H1 (cell line): ENCODE data around the gene TMPRSS2. TPM values are rescaled to one million over a fixed set of nuclear protein-coding genes. Genes with fewer than 3 reads are reported as not detected.

ENCODE experiments used
- CTCF ChIA-PET: fragments of 300-600 bp; sonication (Branson Sonifier 250); formaldehyde crosslinking; loops from one replicate; lab custom pipeline; 2021; ENCODE audit not compliant: partially characterized antibody; lab: Charles Lee
- POLR2A ChIA-PET: fragments of 300-600 bp; sonication (Branson Sonifier 250); formaldehyde crosslinking; loops from one replicate; lab custom pipeline; 2021; ENCODE audit warnings: inconsistent platforms; ENCODE audit not compliant: partially characterized antibody; lab: Charles Lee
- DNase-seq, 2 experiments: peaks; one replicate each; pipeline versions ENCODE4 v3.0.0 to v3.0.0-alpha.2; 2010 to 2022; ENCODE audit warnings: low spot score in 2 of 2, low read depth in 1 of 2, mixed read lengths in 1 of 2
- FAIRE-seq: peaks from 2 replicates; lab custom pipeline; 2011; peaks lifted over from hg19 to GRCh38; lab: Jason Lieb, UNC
- H2AFZ ChIP-seq: 2 replicates; pipeline ENCODE4 v1.8.1; 2012; ENCODE audit warnings: low read length, inconsistent platforms
- H2AK5ac ChIP-seq: 2 replicates; pipeline ENCODE4 v1.6.1; 2013; ENCODE audit warnings: low read depth, low read length
- H2BK120ac ChIP-seq: replicated peaks from 2 replicates; pipeline ENCODE3; 2013; ENCODE audit warnings: low read depth, low read length, inconsistent platforms
- H2BK12ac ChIP-seq: 2 replicates; pipeline ENCODE4 v1.6.1; 2013; ENCODE audit warnings: low read depth, low read length
- H2BK15ac ChIP-seq: 2 replicates; pipeline ENCODE4 v1.6.1; 2013; ENCODE audit warnings: low read length
- H2BK20ac ChIP-seq: 2 replicates; pipeline ENCODE4 v1.6.1; 2013; ENCODE audit warnings: low read length
- H2BK5ac ChIP-seq: 2 replicates; pipeline ENCODE4 v1.6.1; 2013; ENCODE audit warnings: low read depth, low read length
- H3K14ac ChIP-seq: 2 replicates; pipeline ENCODE4 v1.6.1; 2013; ENCODE audit warnings: inconsistent platforms; ENCODE audit not compliant: insufficient read length
- H3K18ac ChIP-seq: 2 replicates; pipeline ENCODE4 v1.6.1; 2013; ENCODE audit warnings: low read length; ENCODE audit errors: extremely low read depth
- H3K23ac ChIP-seq: 2 replicates; pipeline ENCODE4 v1.6.1; 2013; ENCODE audit warnings: inconsistent platforms; ENCODE audit not compliant: insufficient read length
- H3K23me2 ChIP-seq: 2 replicates; pipeline ENCODE4 v1.6.1; 2013; ENCODE audit warnings: low read depth, low read length
- H3K27ac ChIP-seq: 2 replicates; pipeline ENCODE4 v1.6.1; 2011; ENCODE audit warnings: low read depth, low read length, inconsistent platforms
- H3K27me3 ChIP-seq, 4 experiments: replicated peaks in 1 of 4; 1 replicate in 1 of 4; 2 replicates in 3 of 4; pipeline versions ENCODE4 v1.6.1 to v1.8.1; 2011 to 2013; ENCODE audit warnings: low read length in 3 of 4, mild to moderate bottlenecking in 3 of 4, inconsistent platforms in 2 of 4, mixed read lengths in 2 of 4, moderate library complexity in 1 of 4; ENCODE audit not compliant: control insufficient read depth in 3 of 4, insufficient read depth in 3 of 4; ENCODE audit errors: extremely low read depth in 1 of 4
- H3K36me3 ChIP-seq, 4 experiments: 2 replicates each; pipeline versions ENCODE4 v1.6.1 to v1.8.1; 2011 to 2013; ENCODE audit warnings: mild to moderate bottlenecking in 4 of 4, low read length in 3 of 4, moderate library complexity in 2 of 4, control low read depth in 1 of 4, inconsistent platforms in 1 of 4; ENCODE audit not compliant: insufficient read depth in 4 of 4, control insufficient read depth in 2 of 4
- H3K4ac ChIP-seq: replicated peaks from 2 replicates; pipeline ENCODE3; 2013; ENCODE audit warnings: low read length, low read depth, mixed read lengths, inconsistent platforms; ENCODE audit not compliant: insufficient read length
- H3K4me1 ChIP-seq, 4 experiments: replicated peaks in 1 of 4; 1 replicate in 1 of 4; 2 replicates in 3 of 4; pipeline versions ENCODE4 v1.6.1 to v1.8.1; 2011 to 2013; ENCODE audit warnings: low read length in 3 of 4, inconsistent platforms in 2 of 4, mixed read lengths in 1 of 4; ENCODE audit not compliant: insufficient read depth in 4 of 4, control insufficient read depth in 3 of 4
- H3K4me2 ChIP-seq, 2 experiments: 2 replicates each; pipeline versions ENCODE4 v1.6.1 to v1.8.1; 2011 to 2013; ENCODE audit warnings: low read depth in 2 of 2, low read length in 2 of 2, control low read depth in 1 of 2, inconsistent platforms in 1 of 2, mild to moderate bottlenecking in 1 of 2; ENCODE audit not compliant: insufficient read depth in 1 of 2
- H3K4me3 ChIP-seq, 4 experiments: fragments of 200-600, 300-600 bp in 1 of 4; sonication (generic), shearing (Covaris generic), sonication (Bioruptor Twin) in 1 of 4; 2 replicates each; pipeline versions ENCODE4 v1.5.1 to v1.8.1; 2011 to 2016; ENCODE audit warnings: low read length in 4 of 4, low read depth in 3 of 4, control low read depth in 2 of 4, inconsistent platforms in 2 of 4, mild to moderate bottlenecking in 2 of 4, mixed read lengths in 1 of 4, moderate library complexity in 1 of 4; ENCODE audit not compliant: insufficient read depth in 2 of 4; ENCODE audit errors: extremely low read depth in 1 of 4
- H3K56ac ChIP-seq: replicated peaks from 2 replicates; pipeline ENCODE3; 2013; ENCODE audit warnings: low read depth, mild to moderate bottlenecking, mixed read lengths, low read length, inconsistent platforms; ENCODE audit not compliant: insufficient read length
- H3K79me1 ChIP-seq: 2 replicates; pipeline ENCODE4 v1.6.1; 2013; ENCODE audit warnings: low read depth, low read length, control low read depth
- H3K79me2 ChIP-seq, 2 experiments: 2 replicates each; pipeline versions ENCODE4 v1.6.1 to v1.8.1; 2012 to 2013; ENCODE audit warnings: low read length in 2 of 2, mild to moderate bottlenecking in 2 of 2, inconsistent platforms in 1 of 2; ENCODE audit not compliant: insufficient read depth in 2 of 2, control insufficient read depth in 1 of 2
- H3K9ac ChIP-seq, 4 experiments: replicated peaks in 1 of 4; 1 replicate in 1 of 4; 2 replicates in 3 of 4; pipeline versions ENCODE4 v1.6.1 to v1.8.1; 2011 to 2013; ENCODE audit warnings: low read depth in 3 of 4, low read length in 3 of 4, control low read depth in 2 of 4, mild to moderate bottlenecking in 2 of 4, moderate library complexity in 2 of 4, inconsistent platforms in 1 of 4; ENCODE audit errors: extremely low read depth in 1 of 4
- H3K9me3 ChIP-seq, 2 experiments: 2 replicates each; pipeline versions ENCODE4 v1.6.1 to v1.8.1; 2012 to 2013; ENCODE audit warnings: mild to moderate bottlenecking in 2 of 2, moderate library complexity in 2 of 2, control low read depth in 1 of 2, inconsistent platforms in 1 of 2, low read depth in 1 of 2, low read length in 1 of 2, mixed read lengths in 1 of 2; ENCODE audit not compliant: insufficient read depth in 2 of 2
- H4K20me1 ChIP-seq, 2 experiments: replicated peaks in 1 of 2; 2 replicates each; pipeline versions ENCODE3 to v1.8.1; 2011 to 2013; ENCODE audit warnings: inconsistent platforms in 2 of 2, low read length in 2 of 2, mild to moderate bottlenecking in 1 of 2; ENCODE audit not compliant: insufficient read depth in 2 of 2, control insufficient read depth in 1 of 2
- H4K5ac ChIP-seq: 2 replicates; pipeline ENCODE4 v1.6.1; 2013; ENCODE audit warnings: low read length, low read depth, mixed read lengths, inconsistent platforms; ENCODE audit not compliant: insufficient read length
- H4K8ac ChIP-seq: 2 replicates; pipeline ENCODE4 v1.8.0; 2013; ENCODE audit warnings: mild to moderate bottlenecking, moderate library complexity, low read length, inconsistent platforms; ENCODE audit not compliant: insufficient read depth; ENCODE audit errors: extremely low read depth
- H4K91ac ChIP-seq: replicated peaks from 2 replicates; pipeline ENCODE3; 2013; ENCODE audit warnings: low read length, mixed read lengths, inconsistent platforms; ENCODE audit not compliant: insufficient read length
- CTCF ChIP-seq, 3 experiments: IDR thresholded peaks; 1 replicate in 2 of 3; 2 replicates in 1 of 3; pipeline versions ENCODE4 v1.5.1 to v1.6.1; 2011; ENCODE audit warnings: low read length in 3 of 3, mild to moderate bottlenecking in 3 of 3, inconsistent platforms in 2 of 3, low read depth in 1 of 3, moderate library complexity in 1 of 3; ENCODE audit not compliant: insufficient read depth in 1 of 3; ENCODE audit errors: control extremely low read depth in 1 of 3
- EGR1 ChIP-seq: IDR thresholded peaks from 2 replicates; pipeline ENCODE4 v1.6.1; 2011; ENCODE audit warnings: low read depth, low read length, borderline replicate concordance
- EP300 ChIP-seq, 2 experiments: IDR thresholded peaks; 1 replicate in 1 of 2; 2 replicates in 1 of 2; pipeline ENCODE4 v1.6.1; 2011 to 2012; ENCODE audit warnings: low read depth in 2 of 2, low read length in 2 of 2, mild to moderate bottlenecking in 2 of 2, borderline replicate concordance in 1 of 2, inconsistent platforms in 1 of 2, moderate library complexity in 1 of 2
- GABPA ChIP-seq: IDR thresholded peaks from 2 replicates; pipeline ENCODE4 v1.6.1; 2011; ENCODE audit warnings: mild to moderate bottlenecking, low read length, moderate library complexity, borderline replicate concordance; ENCODE audit not compliant: insufficient read depth
- KDM5A ChIP-seq: fragments of 200-600 bp; IDR thresholded peaks from 2 replicates; pipeline ENCODE4 v1.7.1; 2012; ENCODE audit warnings: mild to moderate bottlenecking, low read length, inconsistent platforms, mixed read lengths
- POLR2A ChIP-seq, 2 experiments: IDR thresholded peaks; 1 replicate in 1 of 2; 2 replicates in 1 of 2; pipeline ENCODE4 v1.6.1; 2011; ENCODE audit warnings: low read depth in 2 of 2, low read length in 2 of 2, mild to moderate bottlenecking in 2 of 2; ENCODE audit errors: control extremely low read depth in 1 of 2
- RXRA ChIP-seq: IDR thresholded peaks from 2 replicates; pipeline ENCODE4 v1.6.1; 2011; ENCODE audit warnings: low read depth, mild to moderate bottlenecking, low read length, moderate library complexity; ENCODE audit not compliant: insufficient read depth
- SRF ChIP-seq: IDR thresholded peaks from 2 replicates; pipeline ENCODE4 v1.6.1; 2011; ENCODE audit warnings: mild to moderate bottlenecking, low read depth, low read length, moderate library complexity
- TAF7 ChIP-seq: optimal IDR thresholded peaks from 2 replicates; pipeline ENCODE3; 2011; ENCODE audit warnings: low read depth, mild to moderate bottlenecking, inconsistent platforms, low read length, moderate library complexity, borderline replicate concordance
- WGBS, 2 experiments: shearing (Covaris generic) in 1 of 2; methylation state at CpG; one replicate each; pipeline versions ENCODE4 v1.1.6 to v1.1.7; 2013 to 2015; ENCODE audit warnings: low lambda C conversion rate in 2 of 2, mixed read lengths in 2 of 2, inconsistent platforms in 1 of 2, low coverage in 1 of 2, missing lambda C conversion rate in 1 of 2; ENCODE audit not compliant: insufficient replicate concordance in 2 of 2, insufficient coverage in 1 of 2, insufficient read length in 1 of 2; ENCODE audit errors: extremely low coverage in 1 of 2, missing lambda C conversion rate in 1 of 2; 5-methylcytosine and 5-hydroxymethylcytosine counted together
- polyA plus RNA-seq, 7 experiments: library from polyadenylated mRNA; depleted of rRNA in 3 of 7; stranded (reverse) in 5 of 7; unstranded in 2 of 7; fragments of >200 nt in 5 of 7; fragments of 200-250 nt in 2 of 7; gene quantifications; 1 replicate in 5 of 7; 2 replicates in 1 of 7; 4 replicates in 1 of 7; pipeline versions ENCODE4 v1.2.1 to v1.2.3, GENCODE V29; 2011 to 2013; ENCODE audit warnings: missing spikeins in 2 of 7, mixed read lengths in 2 of 7
- total RNA-seq: library from RNA; stranded (reverse); fragmentation: NEBNext Ultra II Directional; extraction: Animal tissue kit (Norgen Biotek cat#: 25700); gene quantifications from 2 replicates; pipeline ENCODE4 v1.2.1, GENCODE V29; 2021

TMPRSS2 gene
- total and polyA plus RNA-seq, 2 of the 8 experiments (the other 6 are each of a cell fraction or from before 2014, with no cell fraction given), result 9.2 to 11.0 TPM

DNA sequence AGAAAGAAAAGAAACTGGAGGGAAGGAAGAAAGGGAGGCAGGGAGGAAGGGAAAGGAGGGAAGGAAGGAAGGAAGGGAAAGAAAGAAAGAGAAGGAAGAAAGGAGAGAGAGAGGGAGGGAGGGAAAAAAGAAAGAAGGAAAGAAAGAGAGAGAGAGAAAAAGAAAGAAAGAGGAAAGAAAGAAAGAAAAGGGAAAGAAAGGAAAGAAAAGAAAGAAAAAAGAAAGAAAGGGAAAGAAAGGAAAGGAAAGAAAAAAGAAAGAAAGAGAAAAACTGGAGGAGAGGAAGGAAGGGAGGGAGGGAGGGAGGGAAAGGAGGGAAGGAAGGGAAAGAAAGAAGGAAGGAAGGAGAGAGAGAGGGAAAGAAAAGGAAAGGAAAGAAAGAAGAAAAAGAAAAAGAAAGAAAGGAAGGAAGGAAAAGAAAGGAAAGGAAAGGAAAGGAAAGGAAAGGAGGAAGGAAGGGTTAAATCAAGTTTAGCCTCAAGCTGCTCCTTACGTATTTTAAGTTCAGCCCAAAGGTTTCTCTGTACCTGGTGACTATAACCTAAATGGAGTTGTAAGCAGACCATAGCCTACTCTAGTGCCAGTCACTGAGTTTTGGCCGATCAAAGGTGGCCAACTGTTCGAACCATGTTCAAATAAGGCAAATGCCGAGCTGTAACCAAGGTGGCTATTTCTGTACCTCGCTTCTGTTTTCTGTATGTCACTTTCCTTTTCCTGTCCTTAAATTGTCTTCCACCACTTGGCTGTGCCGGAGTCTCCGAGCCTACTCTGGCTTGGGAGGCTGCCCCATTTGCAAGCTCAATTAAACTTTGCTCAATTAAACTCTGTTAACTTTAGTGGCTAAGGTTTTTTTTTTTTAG, 37.8 kb upstream of the TMPRSS2 start:
- Histone ChIP-seq H2BK5ac (no peak overlapping the region), H2BK20ac (no peak overlapping the region), H3K79me1 (no peaks in the 10 kb centered on the region), H3K4me1 (peaks cover 0 to 3% (median 2%) of the 10 kb centered on the region in 4 experiments; a peak in 1 of 7 replicates), H3K14ac (no peak overlapping the region), H4K5ac (no peak overlapping the region), H4K91ac (no peak overlapping the region), H3K4me2 (no peak overlapping the region), H2AK5ac (no peak overlapping the region), H4K20me1 (no peaks in the 10 kb centered on the region), H3K4ac (no peak overlapping the region), H4K8ac (no peak overlapping the region), H2AFZ (peak overlapping the region; percentile 89; the same call in 1 of the 2 replicates), H3K18ac (no peak overlapping the region), H3K27me3 (no peaks in the 10 kb centered on the region), H3K27ac (no peak overlapping the region), H3K9me3 (no peaks in the 10 kb centered on the region), H2BK15ac (no peak overlapping the region), H3K56ac (no peak overlapping the region), H3K23me2 (no peaks in the 10 kb centered on the region), H3K36me3 (no peaks in the 10 kb centered on the region), H3K9ac (no peak overlapping the region), H3K23ac (no peak overlapping the region), H2BK12ac (no peak overlapping the region), H2BK120ac (no peak overlapping the region), H3K79me2 (no peaks in the 10 kb centered on the region), H3K4me3 (no peak overlapping the region)
- 93% methylated on average over 7 of the region's 7 CpGs; no CpG with 5 or more reads in 1 of the 2 experiments for WGBS, 2 experiments
- no peak for FAIRE-seq
- CTCF ChIA-PET, result interaction anchor here (0.6 to 0.7 kb wide), 2 partner anchors 437 to 1159 kb away, joined by 3 read pairs; no protein-coding TSS in a partner anchor
- POLR2A ChIA-PET, result no interaction called here
- DNase-seq, result no peak
- TF ChIP-seq EGR1, result no peak
- TF ChIP-seq RXRA, result no peak
- TF ChIP-seq SRF, result no peak
- no peak for TF ChIP-seq CTCF (IDR thresholded peaks at IDR 0.05; ENCODE audit: control extremely low read depth in 1 of 3, insufficient read depth in 1 of 3, low read depth in 1 of 3, low read length in 3 of 3)
- TF ChIP-seq GABPA, result no peak
- TF ChIP-seq TAF7, result no peak
- no peak for TF ChIP-seq KDM5A
- TF ChIP-seq EP300 (IDR thresholded peaks at IDR 0.05; ENCODE audit: borderline replicate concordance in 1 of 2, low read depth in 2 of 2, low read length in 2 of 2), result no peak
- no peak for TF ChIP-seq POLR2A (IDR thresholded peaks at IDR 0.05; ENCODE audit: control extremely low read depth in 1 of 2, low read depth in 2 of 2, low read length in 2 of 2)
